OCI-LY1 (cell line): ENCODE results near the gene AGMO.

Experiments
- H2AFZ ChIP-seq: fragments of 200-600 bp; sonication (generic), shearing (Covaris generic); 2 replicates; pipeline ENCODE4 v1.6.0; 2014; ENCODE audit warnings: antibody characterized with exemption, mild to moderate bottlenecking, low read length
- H3F3A ChIP-seq: fragments of 200-600 bp; sonication (generic), shearing (Covaris generic); 2 replicates; pipeline ENCODE4 v1.6.0; 2014; ENCODE audit warnings: mild to moderate bottlenecking, antibody characterized with exemption, low read length, moderate library complexity; ENCODE audit not compliant: insufficient read depth
- H3K27ac ChIP-seq: fragments of 200-600 bp; sonication (generic); 2 replicates; pipeline ENCODE4 v1.5.1; 2014; ENCODE audit warnings: low read length, mixed run types, mild to moderate bottlenecking, low read depth; ENCODE audit not compliant: poor library complexity, severe bottlenecking
- H3K27me3 ChIP-seq: fragments of 200-600 bp; sonication (generic); 2 replicates; pipeline ENCODE4 v1.6.0; 2014; ENCODE audit warnings: antibody characterized with exemption, mild to moderate bottlenecking, low read length, moderate library complexity; ENCODE audit not compliant: insufficient read depth
- H3K36me3 ChIP-seq: fragments of 200-600 bp; sonication (generic); 2 replicates; pipeline ENCODE4 v1.6.1; 2014; ENCODE audit warnings: mild to moderate bottlenecking, antibody characterized with exemption, low read length, moderate library complexity, mixed read lengths; ENCODE audit not compliant: insufficient read depth
- H3K4me1 ChIP-seq: fragments of 200-600 bp; sonication (generic); 2 replicates; pipeline ENCODE4 v1.5.1; 2014; ENCODE audit warnings: mild to moderate bottlenecking, low read length, moderate library complexity; ENCODE audit not compliant: insufficient read depth, severe bottlenecking
- H3K4me2 ChIP-seq: fragments of 200-600 bp; sonication (generic), shearing (Covaris generic); 2 replicates; pipeline ENCODE4 v1.6.1; 2014; ENCODE audit warnings: low read length
- H3K4me3 ChIP-seq: fragments of 200-600 bp; sonication (generic); 2 replicates; pipeline ENCODE4 v1.5.1; 2014; ENCODE audit warnings: low read length, low read depth, mild to moderate bottlenecking, mixed read lengths; ENCODE audit not compliant: poor library complexity, severe bottlenecking
- H3K79me2 ChIP-seq: fragments of 200-600 bp; shearing (Covaris generic); 2 replicates; pipeline ENCODE4 v1.6.1; 2016; ENCODE audit warnings: mixed run types, low read length, mixed read lengths; ENCODE audit not compliant: insufficient read depth
- H3K9ac ChIP-seq: fragments of 200-600 bp; sonication (generic), shearing (Covaris generic); 2 replicates; pipeline ENCODE4 v1.6.1; 2014; ENCODE audit warnings: mild to moderate bottlenecking, low read length, mixed read lengths
- H3K9me2 ChIP-seq: fragments of 200-600 bp; sonication (generic), shearing (Covaris generic); 2 replicates; pipeline ENCODE4 v1.6.1; 2014; ENCODE audit warnings: low read depth, mild to moderate bottlenecking, low read length, mixed read lengths
- H3K9me3 ChIP-seq: fragments of 200-600 bp; shearing (Covaris generic); 2 replicates; pipeline ENCODE4 v1.6.1; 2014; ENCODE audit warnings: low read length, mixed read lengths
- H4K20me1 ChIP-seq: fragments of 200-600 bp; sonication (generic), shearing (Covaris generic); 2 replicates; pipeline ENCODE4 v1.6.0; 2016; ENCODE audit warnings: mild to moderate bottlenecking, low read length; ENCODE audit not compliant: insufficient read depth
- EZH2 ChIP-seq: fragments of 200-600 bp; sonication (generic), shearing (Covaris generic); IDR thresholded peaks from 2 replicates; pipeline ENCODE4 v1.8.0; 2017; ENCODE audit warnings: borderline replicate concordance, mixed run types, mild to moderate bottlenecking, antibody characterized with exemption, low read length, moderate library complexity, mixed read lengths
- TF ChIP-seq, protein P1 (sequence below): fragments of 200-600 bp; sonication (generic), shearing (Covaris generic); IDR thresholded peaks from 2 replicates; pipeline ENCODE4 v1.5.1; 2017; ENCODE audit warnings: mild to moderate bottlenecking, antibody characterized with exemption, low read length, moderate library complexity, mixed read lengths

The AGMO gene

DNA sequence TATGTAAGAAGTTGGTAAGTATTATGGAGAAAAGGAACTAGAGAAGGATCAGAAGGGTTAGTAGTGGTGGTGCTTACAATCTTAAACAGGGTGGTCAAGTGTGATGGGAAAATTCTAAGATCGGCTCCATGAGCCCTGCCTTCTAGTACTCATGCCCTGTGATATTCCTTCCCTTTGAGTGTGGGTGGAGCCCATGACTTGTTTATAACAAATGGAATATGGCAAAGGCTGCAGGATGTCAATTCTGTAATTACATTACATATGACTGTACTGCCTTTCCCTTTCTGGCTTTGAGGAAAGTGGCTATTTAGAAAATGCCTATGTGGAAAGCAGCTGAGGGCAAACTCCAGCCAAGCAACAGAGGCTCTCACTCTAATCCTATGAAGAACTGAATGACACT, 309.6 kb downstream of the AGMO start:
- Histone ChIP-seq H3K27ac (no peak overlapping the region), H3K9ac (no peak overlapping the region), H3K4me3 (no peak overlapping the region), H4K20me1 (no peaks in the 10 kb centered on the region), H3K9me2 (no peaks in the 10 kb centered on the region), H3K9me3 (no peaks in the 10 kb centered on the region), H3K36me3 (no peaks in the 10 kb centered on the region), H3K4me2 (no peak overlapping the region), H3F3A (no peaks in the 10 kb centered on the region), H2AFZ (no peak overlapping the region), H3K27me3 (no peaks in the 10 kb centered on the region), H3K4me1 (no peaks in the 10 kb centered on the region), H3K79me2 (no peaks in the 10 kb centered on the region)
- TF ChIP-seq, protein P1, sequence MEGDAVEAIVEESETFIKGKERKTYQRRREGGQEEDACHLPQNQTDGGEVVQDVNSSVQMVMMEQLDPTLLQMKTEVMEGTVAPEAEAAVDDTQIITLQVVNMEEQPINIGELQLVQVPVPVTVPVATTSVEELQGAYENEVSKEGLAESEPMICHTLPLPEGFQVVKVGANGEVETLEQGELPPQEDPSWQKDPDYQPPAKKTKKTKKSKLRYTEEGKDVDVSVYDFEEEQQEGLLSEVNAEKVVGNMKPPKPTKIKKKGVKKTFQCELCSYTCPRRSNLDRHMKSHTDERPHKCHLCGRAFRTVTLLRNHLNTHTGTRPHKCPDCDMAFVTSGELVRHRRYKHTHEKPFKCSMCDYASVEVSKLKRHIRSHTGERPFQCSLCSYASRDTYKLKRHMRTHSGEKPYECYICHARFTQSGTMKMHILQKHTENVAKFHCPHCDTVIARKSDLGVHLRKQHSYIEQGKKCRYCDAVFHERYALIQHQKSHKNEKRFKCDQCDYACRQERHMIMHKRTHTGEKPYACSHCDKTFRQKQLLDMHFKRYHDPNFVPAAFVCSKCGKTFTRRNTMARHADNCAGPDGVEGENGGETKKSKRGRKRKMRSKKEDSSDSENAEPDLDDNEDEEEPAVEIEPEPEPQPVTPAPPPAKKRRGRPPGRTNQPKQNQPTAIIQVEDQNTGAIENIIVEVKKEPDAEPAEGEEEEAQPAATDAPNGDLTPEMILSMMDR = no peak

DNA sequence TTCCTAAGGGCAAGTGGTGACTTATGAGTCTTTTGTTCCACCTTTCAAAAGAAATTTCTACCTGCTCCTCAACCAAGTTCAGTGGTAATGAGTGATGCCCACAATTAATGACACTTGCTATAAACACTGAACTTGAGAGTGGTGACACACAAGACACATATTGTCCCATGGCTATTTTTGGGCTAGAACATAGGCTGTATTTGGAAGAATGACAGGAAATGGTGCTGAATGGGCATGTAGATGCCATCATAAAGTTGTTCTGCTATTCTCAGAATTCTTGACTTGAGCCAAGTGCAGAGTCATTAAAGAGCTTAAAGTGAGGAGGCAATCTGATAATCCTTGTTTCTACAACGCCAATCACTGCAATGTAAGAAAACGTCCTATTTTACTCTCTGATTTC, 313.3 kb downstream of the AGMO start:
- H3K9me2 ChIP-seq = no peaks in the 10 kb centered on the region
- H3K9ac ChIP-seq = no peak overlapping the region
- no peaks in the 10 kb centered on the region for H3K9me3 ChIP-seq
- no peaks in the 10 kb centered on the region for H3K36me3 ChIP-seq
- no peaks in the 10 kb centered on the region for H4K20me1 ChIP-seq
- no peak overlapping the region for H3K4me3 ChIP-seq
- no peaks in the 10 kb centered on the region for H3K27me3 ChIP-seq
- TF ChIP-seq, protein P1 = no peak
- H3K4me2 ChIP-seq = no peak overlapping the region
- no peaks in the 10 kb centered on the region for H3K4me1 ChIP-seq
- no peak overlapping the region for H2AFZ ChIP-seq
- no peak overlapping the region for H3K27ac ChIP-seq
- no peaks in the 10 kb centered on the region for H3F3A ChIP-seq
- H3K79me2 ChIP-seq = no peaks in the 10 kb centered on the region

DNA sequence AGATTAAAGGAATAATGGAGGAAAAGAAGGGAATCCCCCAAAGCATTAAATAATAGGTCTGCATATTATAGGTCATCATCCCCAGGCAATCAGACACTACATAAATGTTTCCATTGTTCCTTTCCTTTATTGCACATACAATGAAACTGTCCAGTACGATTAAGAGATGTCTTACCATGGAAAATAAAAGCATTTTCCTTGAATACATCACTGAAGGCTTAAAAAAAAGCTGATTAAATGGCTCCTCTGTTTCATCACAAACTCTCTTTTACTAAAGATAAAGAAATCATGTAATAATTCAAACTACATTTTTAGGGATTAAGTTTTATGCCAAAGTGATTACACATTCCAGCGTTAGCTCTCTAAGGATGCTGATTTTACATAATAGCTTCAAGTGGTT, 316.0 kb downstream of the AGMO start:
- Histone ChIP-seq H4K20me1 (no peaks in the 10 kb centered on the region), H3K4me1 (no peaks in the 10 kb centered on the region), H3K36me3 (no peaks in the 10 kb centered on the region), H3K27me3 (no peaks in the 10 kb centered on the region), H3F3A (no peaks in the 10 kb centered on the region), H3K4me2 (no peak overlapping the region), H3K9me2 (no peaks in the 10 kb centered on the region), H3K79me2 (no peaks in the 10 kb centered on the region), H3K9me3 (no peaks in the 10 kb centered on the region), H3K4me3 (no peak overlapping the region), H3K27ac (no peak overlapping the region), H3K9ac (no peak overlapping the region), H2AFZ (no peak overlapping the region)
- TF ChIP-seq, protein P1 = no peak
- TF ChIP-seq EZH2 = no peak
